ENCODE results near the gene TARS3.

TARS3 gene

GRCh38 chr15:101608201-101608600, 116.1 kb downstream of the TARS3 start:
- Histone ChIP-seq H2AFZ (ENCODE audit: low read depth, low read length) (no peak overlapping the region), H3K36me3 (ENCODE audit: insufficient read depth, low read length) (no peaks in the 10 kb centered on the region), H3K4me3 (ENCODE audit: low read depth in 1 of 2, low read length in 2 of 2) (no peak overlapping the region), H4K20me1 (ENCODE audit: insufficient read depth, low read length) (no peaks in the 10 kb centered on the region), H3K27ac (ENCODE audit: low read length) (no peak overlapping the region), H3K9ac (ENCODE audit: low read depth, low read length) (no peak overlapping the region), H3K4me2 (ENCODE audit: insufficient read depth, low read length) (no peak overlapping the region), H3K79me2 (ENCODE audit: insufficient read depth, low read length) (no peaks in the 10 kb centered on the region), H3K27me3 (ENCODE audit: insufficient read depth, low read length, poor library complexity) (no peaks in the 10 kb centered on the region), H3K4me1 (ENCODE audit: insufficient read depth, low read length) (no peaks in the 10 kb centered on the region), H3K9me3 (ENCODE audit: insufficient read depth, low read length, severe bottlenecking) (no peaks in the 10 kb centered on the region)
- ATAC-seq (ENCODE audit: insufficient read depth, low read depth) (no peak), DNase-seq (no peak)
- no peak for TF ChIP-seq EZH2 (IDR thresholded peaks at IDR 0.05; ENCODE audit: borderline replicate concordance, low read depth, low read length, severe bottlenecking)
- no peak for TF ChIP-seq CTCF (IDR thresholded peaks at IDR 0.05; ENCODE audit: borderline replicate concordance, extremely low read depth, low read length, poor library complexity, severe bottlenecking)

- no peak overlapping the region for H2AFZ ChIP-seq (ENCODE audit: low read depth, low read length)
- H3K4me1 ChIP-seq (ENCODE audit: insufficient read depth, low read length) = no peaks in the 10 kb centered on the region
- no peak for TF ChIP-seq EZH2 (IDR thresholded peaks at IDR 0.05; ENCODE audit: borderline replicate concordance, low read depth, low read length, severe bottlenecking)
- no peak for TF ChIP-seq CTCF (IDR thresholded peaks at IDR 0.05; ENCODE audit: borderline replicate concordance, extremely low read depth, low read length, poor library complexity, severe bottlenecking)
- DNase-seq (no peak), ATAC-seq (ENCODE audit: insufficient read depth, low read depth) (no peak)
- H3K27me3 ChIP-seq (ENCODE audit: insufficient read depth, low read length, poor library complexity) = no peaks in the 10 kb centered on the region
- H3K79me2 ChIP-seq (ENCODE audit: insufficient read depth, low read length) = no peaks in the 10 kb centered on the region
- H3K4me3 ChIP-seq (ENCODE audit: low read depth in 1 of 2, low read length in 2 of 2) = no peak overlapping the region
- no peaks in the 10 kb centered on the region for H3K9me3 ChIP-seq (ENCODE audit: insufficient read depth, low read length, severe bottlenecking)
- H4K20me1 ChIP-seq (ENCODE audit: insufficient read depth, low read length) = no peaks in the 10 kb centered on the region
- H3K9ac ChIP-seq (ENCODE audit: low read depth, low read length) = no peak overlapping the region
- H3K27ac ChIP-seq (ENCODE audit: low read length) = no peak overlapping the region
- no peak overlapping the region for H3K4me2 ChIP-seq (ENCODE audit: insufficient read depth, low read length)
- no peaks in the 10 kb centered on the region for H3K36me3 ChIP-seq (ENCODE audit: insufficient read depth, low read length)
Observed at GRCh38 chr15:101607108-101607507, 117.2 kb downstream of the TARS3 start.

- TF ChIP-seq EZH2 (IDR thresholded peaks at IDR 0.05; ENCODE audit: borderline replicate concordance, low read depth, low read length, severe bottlenecking) (no peak), CTCF (IDR thresholded peaks at IDR 0.05; ENCODE audit: borderline replicate concordance, extremely low read depth, low read length, poor library complexity, severe bottlenecking) (no peak)
Observed at GRCh38 chr15:101604124-101604874, 120.0 kb downstream of the TARS3 start.

More at GRCh38 chr15:101604124-101604874, 120.0 kb downstream of the TARS3 start:
- no peak overlapping the region for H3K27ac ChIP-seq (ENCODE audit: low read length)
- H3K4me1 ChIP-seq (ENCODE audit: insufficient read depth, low read length) = peaks cover 9% of the 10 kb centered on the region
- H3K4me2 ChIP-seq (ENCODE audit: insufficient read depth, low read length) = no peak overlapping the region
- H2AFZ ChIP-seq (ENCODE audit: low read depth, low read length) = no peak overlapping the region
- H3K36me3 ChIP-seq (ENCODE audit: insufficient read depth, low read length) = no peaks in the 10 kb centered on the region
- no peaks in the 10 kb centered on the region for H3K27me3 ChIP-seq (ENCODE audit: insufficient read depth, low read length, poor library complexity)
- H3K79me2 ChIP-seq (ENCODE audit: insufficient read depth, low read length) = no peaks in the 10 kb centered on the region
- H3K9ac ChIP-seq (ENCODE audit: low read depth, low read length) = no peak overlapping the region
- no peak overlapping the region for H3K4me3 ChIP-seq (ENCODE audit: low read depth in 1 of 2, low read length in 2 of 2)
- no peak for DNase-seq
- no peak for ATAC-seq (ENCODE audit: insufficient read depth, low read depth)
- no peaks in the 10 kb centered on the region for H4K20me1 ChIP-seq (ENCODE audit: insufficient read depth, low read length)
- no peaks in the 10 kb centered on the region for H3K9me3 ChIP-seq (ENCODE audit: insufficient read depth, low read length, severe bottlenecking)

All from DND-41 (cell line).